A172 (cell line): ENCODE data around the gene RPS19. TPM values are rescaled to one million over a fixed set of nuclear protein-coding genes. Genes with fewer than 3 reads are reported as not detected.

Experiments used
- DNase-seq: peaks from one replicate; pipeline ENCODE4 v3.0.0-alpha.2; 2015; ENCODE audit warnings: low spot score
- total RNA-seq: library from RNA; depleted of rRNA; stranded (reverse); fragments of >200 nt; shearing (Covaris generic); gene quantifications from 2 replicates; pipeline ENCODE4 v1.2.3, GENCODE V29; 2014; rRNA removed

RPS19 gene
- total RNA-seq, 1 experiment from 2014 or later: 1,859 TPM

GRCh38 chr19:41915021-41915775 is 55.1 kb downstream of the RPS19 start:
- DNase-seq: no peak

- DNase-seq: no peak
Observed at GRCh38 chr19:41915776-41916414, 55.8 kb downstream of the RPS19 start.

- no peak for DNase-seq
Observed at GRCh38 chr19:41917676-41918075, 57.6 kb downstream of the RPS19 start.

- no peak for DNase-seq
Observed at GRCh38 chr19:41918095-41918494, 58.0 kb downstream of the RPS19 start.

- no peak for DNase-seq
Observed at GRCh38 chr19:41918653-41919244, 58.7 kb downstream of the RPS19 start.

GRCh38 chr19:41919948-41920712 is 60.1 kb downstream of the RPS19 start:
- no peak for DNase-seq

- DNase-seq: no peak
Observed at GRCh38 chr19:41920882-41921576, 61.0 kb downstream of the RPS19 start.

GRCh38 chr19:41921577-41922576 is 61.8 kb downstream of the RPS19 start:
- no peak for DNase-seq

Other genes with a start within 250 kb of the RPS19 start
- gene CEACAM4, start 233.2 kb upstream of the RPS19 start, total RNA-seq: not detected in 2 replicates
- gene CEACAM7, start 172.0 kb upstream of the RPS19 start, total RNA-seq: not detected in 2 replicates
- gene CEACAM5, start 151.6 kb upstream of the RPS19 start, total RNA-seq: not detected in 2 replicates
- not detected in 2 replicates for gene CEACAM6, start 104.7 kb upstream of the RPS19 start, total RNA-seq
- not detected in 2 replicates for gene CEACAM3, start 63.7 kb upstream of the RPS19 start, total RNA-seq
- gene LYPD4, start 15.6 kb upstream of the RPS19 start, total RNA-seq: not detected in 2 replicates
- not detected in 2 replicates for gene DMRTC2, start 15.2 kb upstream of the RPS19 start, total RNA-seq
- gene CD79A, start 17.0 kb downstream of the RPS19 start, total RNA-seq: not detected in 2 replicates
- 72.5 and 108 TPM in 2 replicates for gene ARHGEF1, start 22.9 kb downstream of the RPS19 start, total RNA-seq
- gene ERFL, start 68.2 kb downstream of the RPS19 start, total RNA-seq: 0.07 and 0.47 TPM in 2 replicates
- gene RABAC1, start 99.1 kb downstream of the RPS19 start, total RNA-seq: 105 and 138 TPM in 2 replicates
- gene ATP1A3, start 134.0 kb downstream of the RPS19 start, total RNA-seq: 0.76 and 0.86 TPM in 2 replicates
- gene GRIK5, start 210.0 kb downstream of the RPS19 start, total RNA-seq: 0.76 and 1.9 TPM in 2 replicates
- gene ZNF574, start 215.9 kb downstream of the RPS19 start, total RNA-seq: 24.4 and 26.8 TPM in 2 replicates